ENCODE data around the gene PAM16.

The PAM16 gene

GRCh38 chr16:4332623-4333307 is 18.4 kb downstream of the PAM16 start:
- no peak for DNase-seq

DNA sequence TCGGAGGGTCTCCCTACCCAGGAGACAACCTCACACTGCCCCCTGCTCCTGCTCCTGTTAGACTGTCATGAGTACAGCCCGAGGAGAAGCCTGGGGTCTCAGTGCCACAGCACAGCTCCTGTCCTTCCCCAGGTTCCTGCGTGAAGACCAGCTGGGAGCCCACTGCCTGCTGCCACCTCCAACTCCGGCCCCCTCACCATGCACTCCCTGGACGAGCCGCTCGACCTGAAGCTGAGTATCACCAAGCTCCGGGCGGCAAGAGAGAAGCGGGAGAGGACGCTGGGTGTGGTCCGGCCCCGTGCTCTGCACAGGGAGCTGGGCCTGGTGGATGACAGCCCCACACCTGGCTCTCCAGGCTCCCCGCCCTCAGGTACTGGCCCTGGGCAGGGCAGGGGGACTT is 19.0 kb downstream of the PAM16 start:
- no peak for DNase-seq

GRCh38 chr16:4330277-4330874 is 20.7 kb downstream of the PAM16 start:
- DNase-seq, result no peak

DNA sequence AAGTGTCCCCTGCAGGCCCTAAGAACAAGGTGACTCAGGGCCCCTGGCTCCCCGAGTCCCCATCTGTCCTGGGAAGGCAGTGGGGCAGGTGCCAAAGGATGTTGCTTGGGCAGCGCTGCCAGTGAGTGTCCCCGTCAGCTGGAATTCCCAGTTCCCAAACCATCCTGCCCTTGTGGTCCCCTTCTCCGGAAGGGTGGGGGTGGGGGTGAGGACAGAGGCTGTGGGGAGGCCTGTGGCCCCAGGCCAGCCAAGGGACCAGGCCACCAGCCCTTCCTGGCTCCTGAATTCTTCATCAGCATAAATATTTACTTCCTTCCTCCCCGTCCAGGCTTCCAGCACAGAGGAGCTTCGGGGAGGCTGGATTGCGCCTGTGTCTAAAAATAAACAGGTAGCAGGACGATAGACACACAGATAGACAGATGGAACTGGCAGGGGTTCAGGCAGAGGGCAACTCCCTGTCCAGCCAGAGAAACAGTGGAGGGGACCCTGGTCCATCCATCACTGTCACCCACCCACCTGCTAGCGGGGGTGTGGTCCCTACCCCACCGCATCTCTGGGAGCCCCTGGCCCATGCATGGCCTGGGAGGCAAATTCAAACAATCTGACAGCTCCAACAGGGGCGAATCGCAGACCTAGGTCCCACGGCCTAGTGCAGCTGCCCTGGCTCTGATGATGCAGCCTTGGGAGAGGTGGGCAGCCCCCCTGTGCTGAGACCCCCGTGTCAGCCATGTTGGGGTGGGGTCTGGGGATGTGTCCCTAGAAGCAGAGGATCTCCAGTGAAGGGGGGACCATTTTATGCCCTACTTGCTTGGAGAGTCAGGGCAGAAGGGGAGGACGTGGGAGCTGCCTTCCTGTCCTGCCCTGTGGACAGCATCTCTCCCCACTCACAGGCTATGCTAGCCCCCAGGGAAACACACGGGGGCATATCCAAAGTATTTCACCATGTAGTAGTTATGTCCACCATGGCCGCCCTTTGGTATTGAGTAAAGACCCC is 22.0 kb downstream of the PAM16 start:
- DNase-seq, result no peak

DNA sequence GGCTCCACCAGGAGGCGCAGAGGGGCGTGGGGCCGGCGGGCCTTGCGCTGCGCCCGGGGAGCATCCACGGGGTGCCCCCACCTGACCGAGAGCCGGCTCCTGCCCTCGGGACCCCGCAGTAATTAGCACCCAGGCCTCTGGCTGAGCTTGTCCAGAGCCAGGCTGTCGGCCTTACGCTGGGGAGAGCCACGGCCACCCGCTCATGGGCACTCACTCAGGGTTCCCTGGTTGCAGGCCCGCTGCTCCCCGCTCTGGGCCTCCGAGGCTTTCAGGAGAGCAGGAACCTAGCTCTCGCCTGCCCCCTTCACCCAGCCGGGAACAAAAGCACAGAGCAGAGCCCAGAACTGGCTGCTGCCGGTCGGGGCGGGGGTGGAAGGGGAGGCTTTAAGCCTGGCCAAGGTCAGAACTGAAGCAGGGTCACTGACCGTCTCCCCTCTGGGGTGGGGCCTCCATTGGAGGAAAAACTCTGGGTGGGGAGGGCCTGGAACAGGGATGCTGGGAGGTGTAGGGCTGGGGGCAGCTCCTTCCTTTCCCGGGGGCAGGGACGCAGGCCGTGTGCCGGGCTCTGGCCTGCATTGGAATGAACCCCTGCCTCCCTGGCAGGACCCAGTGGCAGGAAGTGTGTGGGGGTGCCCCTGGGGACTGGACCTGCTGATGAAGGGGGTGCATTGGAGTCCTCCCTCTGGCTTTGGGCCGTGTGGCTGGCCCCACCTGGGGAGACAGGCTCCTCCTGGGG is 22.9 kb downstream of the PAM16 start:
- DNase-seq, result no peak

DNA sequence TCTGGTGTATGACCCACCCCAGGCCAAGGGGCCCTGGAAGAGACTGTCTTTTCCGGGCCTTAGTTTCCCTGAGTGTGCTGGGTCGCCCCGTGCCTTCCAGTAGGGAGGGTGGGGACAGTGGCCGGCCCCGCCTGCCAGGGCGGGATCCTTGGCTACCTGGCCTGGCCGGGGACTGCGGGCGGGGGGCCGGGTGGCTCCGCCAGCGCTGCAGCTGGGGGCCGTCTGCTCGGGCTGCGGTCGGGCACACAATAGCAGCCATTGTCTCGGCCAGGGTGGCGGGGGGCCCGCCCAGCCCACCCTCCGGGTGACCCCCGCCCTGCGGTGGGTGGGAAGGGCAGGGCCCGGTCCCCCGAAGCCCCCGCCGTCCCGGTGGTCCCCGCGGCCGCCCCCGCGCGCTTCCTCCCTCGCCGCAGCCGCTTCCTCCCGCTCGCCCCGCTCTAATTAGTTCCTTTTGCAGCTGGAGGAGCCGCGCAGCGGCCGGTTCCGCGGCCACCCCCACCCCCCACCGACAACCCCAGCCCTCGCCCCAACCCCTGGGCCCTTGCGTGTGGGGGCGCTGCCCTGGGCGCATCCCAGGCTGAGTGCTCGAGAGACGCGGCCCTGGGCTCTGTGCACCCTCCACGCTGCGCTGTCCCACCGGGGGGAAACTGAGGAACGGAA is 23.6 kb downstream of the PAM16 start:
- DNase-seq, result no peak

- DNase-seq, result no peak
These were observed 25.8 kb downstream of the PAM16 start for GRCh38 chr16:4325253-4325758.

GRCh38 chr16:4324492-4325252 is 26.4 kb downstream of the PAM16 start:
- no peak for DNase-seq

DNA sequence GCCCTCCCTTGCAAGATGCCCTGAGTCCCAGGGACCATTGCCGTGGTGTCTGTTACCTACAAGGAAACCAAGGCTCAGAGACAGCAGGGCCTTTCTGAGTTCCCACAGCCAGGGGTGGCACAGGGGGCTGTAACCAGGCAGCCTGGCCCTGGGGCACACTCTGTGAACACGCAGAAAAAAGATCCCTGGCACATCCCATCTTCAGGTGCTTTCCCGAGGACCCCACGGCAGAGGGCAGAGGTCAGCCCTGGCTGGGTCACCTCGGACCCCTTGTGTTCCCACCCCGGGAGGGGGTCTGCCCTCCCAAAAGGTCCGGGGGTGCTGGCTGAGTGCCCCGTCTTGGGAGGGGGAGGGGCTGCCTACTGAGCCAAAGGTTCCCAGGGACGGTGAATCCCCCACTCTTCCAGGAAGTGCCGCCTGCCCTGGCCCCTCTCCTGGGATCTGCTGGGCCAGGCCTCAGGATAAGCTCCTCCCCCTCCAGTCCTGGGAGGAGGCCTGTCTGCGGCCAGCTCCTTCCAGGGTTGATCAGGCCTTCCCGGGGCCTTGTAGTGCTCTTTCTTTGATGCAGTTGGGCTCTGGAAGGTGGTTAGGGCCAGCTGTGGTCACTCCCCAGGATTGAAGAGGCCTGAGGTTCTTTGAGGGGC is 27.2 kb downstream of the PAM16 start:
- no peak for DNase-seq

DNA sequence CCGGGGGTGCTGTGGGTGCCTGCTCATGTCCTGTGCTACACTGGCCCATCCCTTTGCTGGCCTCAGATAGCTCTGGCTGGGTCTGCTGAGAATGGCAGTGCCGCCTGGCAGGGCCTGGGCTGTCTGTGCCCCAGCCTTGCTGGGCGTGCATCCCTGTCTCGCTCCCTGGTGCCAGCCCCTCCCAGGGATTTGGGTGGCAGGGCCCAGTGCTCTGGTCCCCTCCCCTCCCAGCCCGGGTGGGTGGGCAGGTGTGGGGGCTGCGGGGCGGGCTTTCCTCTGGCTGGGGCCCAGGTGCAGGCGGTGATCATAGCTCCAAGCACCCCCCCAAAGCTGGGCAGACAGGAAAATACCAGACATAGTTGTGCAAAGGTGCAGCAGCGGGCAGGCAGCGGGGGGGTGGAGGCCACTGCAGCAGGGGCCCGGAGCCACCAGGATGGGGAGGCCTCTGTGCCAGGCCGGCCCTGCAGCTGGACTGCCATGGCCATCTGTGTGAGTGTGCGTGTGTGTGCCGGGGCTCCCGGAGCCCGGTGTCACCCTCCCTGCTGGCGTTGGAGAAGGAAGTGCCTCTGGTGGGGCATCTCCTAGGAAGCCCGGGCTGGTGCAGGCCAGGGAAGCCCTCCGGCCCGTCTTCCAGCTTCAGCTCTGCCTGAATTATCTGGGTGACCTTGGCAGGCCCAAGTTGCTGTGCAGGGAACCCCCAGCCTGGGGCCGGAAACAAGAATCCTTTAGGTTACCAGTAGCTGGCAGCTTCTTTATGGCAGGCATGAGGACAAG is 27.9 kb downstream of the PAM16 start:
- no peak for DNase-seq

DNA sequence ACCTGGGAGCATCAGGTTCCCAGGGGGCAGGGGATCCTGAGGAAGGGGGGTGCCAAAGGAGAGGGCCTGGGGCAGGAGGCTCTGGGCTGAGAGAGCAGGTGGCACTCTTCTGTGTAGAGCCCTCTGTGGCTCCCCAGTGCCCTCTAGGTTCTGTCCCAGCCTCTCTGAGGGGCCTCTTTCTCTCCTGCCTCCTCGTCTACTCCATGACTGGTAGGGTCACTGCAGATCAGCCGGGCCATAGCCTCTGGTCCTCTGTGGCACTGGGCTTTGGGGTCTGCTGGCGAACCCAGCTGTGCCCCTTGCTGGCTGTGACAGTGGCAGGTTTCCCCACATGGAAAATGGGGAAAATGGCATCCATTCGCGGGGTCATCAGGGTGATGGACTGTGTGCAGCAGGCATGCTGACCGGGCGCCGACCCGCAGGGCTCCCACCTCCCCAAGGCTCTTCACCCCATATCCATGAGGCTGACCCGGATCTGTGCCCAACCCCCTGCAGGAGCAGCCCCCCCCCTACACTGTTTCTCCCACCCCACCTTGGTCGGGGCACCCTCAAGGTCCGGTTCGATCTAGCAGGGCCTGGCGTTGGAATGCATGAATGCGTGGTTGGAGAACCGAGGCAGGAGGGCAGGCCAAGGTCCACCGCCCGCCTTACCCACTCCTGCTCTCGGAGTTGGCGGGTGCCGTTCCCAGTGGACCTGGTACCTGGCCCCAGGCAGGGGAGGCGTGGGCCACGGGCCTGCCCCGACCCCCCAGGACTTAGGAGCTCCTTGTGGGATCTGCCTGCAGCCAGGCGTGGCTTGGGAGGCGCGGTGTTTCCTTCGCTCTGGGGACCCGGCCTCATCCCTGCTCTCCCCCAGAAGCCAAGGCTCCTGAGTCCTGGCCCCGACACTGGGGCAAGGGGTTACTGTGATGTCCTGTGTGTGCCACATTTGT is 28.7 kb downstream of the PAM16 start:
- DNase-seq, result no peak

DNA sequence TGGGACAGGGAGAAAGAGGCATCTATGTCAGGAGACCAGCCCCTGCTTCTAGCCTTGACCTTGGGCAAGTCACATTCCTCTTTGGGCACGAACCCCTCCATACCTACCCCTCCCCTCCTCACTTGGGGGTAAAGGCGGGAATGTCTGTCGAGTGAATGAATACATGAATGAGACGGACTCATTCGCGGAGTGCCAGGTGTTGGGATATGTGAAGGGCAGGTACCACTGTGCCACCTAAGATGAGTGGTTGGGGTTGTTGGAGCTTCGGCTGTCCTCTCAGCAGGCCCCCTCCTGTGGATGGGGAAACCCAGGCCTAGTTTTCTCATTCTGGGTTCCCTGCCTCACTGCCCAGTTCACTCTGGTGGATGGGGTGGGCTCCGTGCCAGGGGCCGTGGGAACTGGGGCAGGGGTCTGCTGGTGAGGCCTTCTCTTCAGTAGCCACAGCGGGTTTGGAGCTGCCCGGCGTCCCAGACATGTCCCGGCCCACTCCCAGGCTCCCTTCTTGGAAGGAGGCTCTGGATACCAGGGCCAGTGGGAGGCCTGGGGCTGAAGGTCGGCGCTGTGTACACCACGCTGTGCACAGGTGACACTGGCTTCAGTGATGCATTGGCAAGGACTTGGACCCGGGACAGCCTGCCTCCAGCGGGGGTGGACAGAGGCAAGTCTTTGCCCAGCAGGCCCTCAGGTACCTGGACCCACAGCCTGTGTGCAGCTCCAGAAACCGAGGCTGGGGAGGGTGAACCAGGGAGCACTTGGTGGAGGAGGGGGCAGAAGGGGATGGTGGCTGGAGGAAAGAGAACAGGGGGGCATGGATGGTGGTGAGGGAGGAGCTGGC is 29.6 kb downstream of the PAM16 start:
- DNase-seq, result no peak

GRCh38 chr16:4320571-4321137 is 30.5 kb downstream of the PAM16 start:
- DNase-seq, result no peak

DNA sequence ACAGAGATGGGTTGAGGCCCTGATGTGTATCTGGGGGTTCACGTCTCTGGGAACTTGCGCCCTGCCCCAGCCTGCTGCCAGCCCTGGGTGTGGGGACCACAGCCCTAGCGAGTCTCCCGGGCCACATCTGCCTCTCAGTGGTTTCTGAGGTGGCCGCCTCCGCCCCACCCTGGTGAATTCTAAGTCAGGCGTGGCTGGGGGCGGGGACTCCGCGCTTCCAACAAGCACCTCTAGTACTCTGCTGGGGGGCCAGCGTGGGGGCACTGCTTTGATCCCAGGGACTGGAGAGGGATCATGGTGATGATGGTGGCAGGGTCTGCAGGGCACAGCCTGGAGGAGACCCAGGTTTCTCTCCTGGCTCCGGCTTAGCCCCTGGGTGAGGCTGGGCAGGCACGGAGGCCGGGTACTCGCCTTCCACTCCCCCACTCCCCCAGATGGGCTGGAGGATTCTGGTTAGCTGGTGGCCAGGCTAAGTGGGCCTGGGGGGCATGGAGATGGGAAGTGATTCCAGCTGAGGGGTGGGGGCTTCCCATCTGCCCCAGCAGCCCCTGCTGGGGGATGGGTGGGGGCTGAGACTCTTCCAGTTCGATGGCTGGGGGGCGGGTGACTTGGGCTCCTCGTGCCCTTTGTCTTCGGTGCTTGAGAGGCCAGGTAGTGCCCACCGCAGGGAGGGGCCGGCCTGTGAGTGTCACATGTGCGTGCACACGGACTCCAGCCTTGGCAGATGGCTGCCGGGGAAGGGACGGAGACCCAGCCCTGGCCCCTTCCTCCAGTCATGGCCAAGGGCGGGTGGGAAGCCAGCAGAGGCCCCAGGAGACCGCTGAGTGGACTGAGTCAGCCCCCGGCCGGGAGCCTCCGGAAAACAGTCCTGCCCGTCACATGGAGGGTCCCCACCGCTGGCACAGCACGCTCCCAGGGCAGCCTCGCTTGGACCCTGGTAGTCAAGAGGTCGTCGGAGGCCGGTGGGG is 31.4 kb downstream of the PAM16 start:
- no peak for DNase-seq

DNA sequence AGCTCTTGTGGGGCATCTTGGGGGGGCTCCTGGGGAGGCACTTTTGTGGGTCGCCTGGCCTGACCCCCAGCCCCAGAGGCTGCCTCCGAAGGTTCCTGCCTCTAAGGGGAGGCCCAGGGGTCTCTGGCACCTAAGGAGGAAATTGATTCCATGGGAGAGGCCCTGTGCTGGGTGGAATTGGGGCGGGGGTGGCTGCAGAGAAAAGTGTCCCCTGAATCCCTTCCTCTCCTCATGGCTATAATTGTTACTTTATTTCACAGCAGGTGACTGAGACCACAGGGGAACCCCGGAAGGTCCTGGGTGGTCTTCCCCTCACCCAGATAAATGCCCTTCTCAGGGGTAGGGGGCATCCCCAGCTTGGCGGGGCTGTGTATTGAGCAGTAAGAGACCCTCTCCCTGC is 32.2 kb downstream of the PAM16 start:
- DNase-seq, result no peak

- no peak for DNase-seq
These were observed 32.6 kb downstream of the PAM16 start for GRCh38 chr16:4318451-4318910.
